8988T (cell line): ENCODE data around the gene ZNF714.
"Not testable (repeated sequence)": the region's sequence is repeated elsewhere in the genome, so short reads cannot be mapped to it uniquely, and the experiment has no call there.

Experiments
- DNase-seq: peaks from one replicate; pipeline ENCODE4 v3.0.0; 2011

The ZNF714 gene

DNA sequence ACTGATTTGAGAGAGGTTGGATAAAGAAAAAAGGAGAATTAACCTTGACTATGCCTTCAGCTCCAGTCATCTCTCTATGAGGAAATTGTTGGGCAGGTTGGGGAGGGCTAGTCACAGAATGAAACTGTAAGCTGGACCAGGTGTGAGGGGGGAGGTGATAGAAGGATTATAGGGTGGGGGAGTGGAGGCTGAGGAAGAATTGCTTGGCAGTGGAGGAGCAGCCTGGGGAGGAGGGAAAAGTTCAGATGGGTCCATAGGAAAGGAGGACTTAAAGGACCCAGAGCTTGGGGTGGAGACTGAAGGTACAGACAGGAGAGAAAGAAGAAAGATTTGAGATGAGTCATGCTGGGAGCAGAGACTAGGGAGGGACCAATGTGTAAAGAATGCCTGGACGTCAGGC, 51.6 kb downstream of the ZNF714 start:
- DNase-seq, result no peak

GRCh38 chr19:21134934-21135366, 52.9 kb downstream of the ZNF714 start:
- DNase-seq, result no peak

- no peak for DNase-seq
Measured at GRCh38 chr19:21135433-21135832, 53.4 kb downstream of the ZNF714 start.

GRCh38 chr19:21138130-21138529, 56.1 kb downstream of the ZNF714 start:
- DNase-seq, result no peak

GRCh38 chr19:21141006-21141405, 59.0 kb downstream of the ZNF714 start:
- not testable (repeated sequence) for DNase-seq

GRCh38 chr19:21141787-21142464, 59.9 kb downstream of the ZNF714 start, which contains the start of gene ZNF431:
TSS of gene ZNF431 (plus strand) at chr19:21142040. CDS start at chr19:21142184, 144 bp downstream.
- peak; percentile 29 for DNase-seq

DNA sequence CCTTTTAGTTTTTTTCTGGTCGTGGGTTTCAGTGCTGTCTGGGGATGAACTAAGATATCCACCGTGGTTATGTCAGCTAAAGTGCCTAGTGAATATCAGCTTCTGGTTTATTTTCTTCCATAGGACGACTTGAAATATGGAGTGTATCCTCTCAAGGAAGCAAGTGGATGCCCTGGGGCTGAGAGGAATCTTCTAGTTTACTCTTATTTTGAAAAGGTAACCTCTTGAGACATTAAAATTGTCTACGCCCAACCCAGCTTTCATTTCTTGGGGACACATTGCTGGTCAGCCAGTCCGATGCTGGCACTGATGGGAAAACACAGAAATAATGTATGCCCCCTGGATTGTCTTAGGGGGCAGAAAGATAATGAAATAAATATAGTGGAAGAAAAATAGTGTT, 61.4 kb downstream of the ZNF714 start:
- DNase-seq, result no peak

DNA sequence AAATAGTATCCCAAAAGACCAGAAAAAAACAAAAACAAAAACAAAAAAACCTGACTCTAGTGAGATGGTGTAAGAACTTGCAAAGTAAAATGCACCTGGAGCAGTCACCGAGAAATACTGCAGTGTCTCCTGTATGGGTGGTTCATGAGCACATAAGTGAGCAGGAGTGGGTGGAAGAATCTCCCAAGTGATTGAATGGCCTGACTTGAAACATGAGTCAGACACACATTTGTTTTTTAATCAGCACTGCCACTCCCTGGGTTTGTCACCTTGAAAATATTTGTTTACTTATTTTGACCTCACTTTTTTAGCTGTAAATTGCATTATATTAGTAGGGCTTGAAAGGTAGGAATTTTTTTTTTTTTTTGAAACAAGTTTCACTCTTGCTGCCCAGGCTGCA, 61.9 kb downstream of the ZNF714 start:
- no peak for DNase-seq

DNA sequence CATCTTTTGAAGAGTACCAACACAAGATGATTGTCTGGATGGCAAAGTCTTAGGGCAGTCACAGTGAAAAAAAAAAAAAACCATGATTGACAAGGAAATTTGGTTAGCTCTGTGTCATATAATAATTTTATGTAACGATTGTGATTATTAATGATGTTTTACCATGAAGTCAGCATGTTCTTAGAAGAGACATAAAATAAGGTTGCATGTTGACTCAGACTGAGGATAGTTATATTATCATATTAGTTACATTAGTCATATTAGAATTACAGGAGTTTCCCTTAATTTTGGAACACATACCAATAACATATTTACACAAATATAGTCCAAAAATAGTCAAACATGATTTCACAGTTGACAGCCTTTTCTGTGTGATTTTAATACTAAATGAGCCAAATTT, 65.5 kb downstream of the ZNF714 start:
- DNase-seq, result no peak

DNA sequence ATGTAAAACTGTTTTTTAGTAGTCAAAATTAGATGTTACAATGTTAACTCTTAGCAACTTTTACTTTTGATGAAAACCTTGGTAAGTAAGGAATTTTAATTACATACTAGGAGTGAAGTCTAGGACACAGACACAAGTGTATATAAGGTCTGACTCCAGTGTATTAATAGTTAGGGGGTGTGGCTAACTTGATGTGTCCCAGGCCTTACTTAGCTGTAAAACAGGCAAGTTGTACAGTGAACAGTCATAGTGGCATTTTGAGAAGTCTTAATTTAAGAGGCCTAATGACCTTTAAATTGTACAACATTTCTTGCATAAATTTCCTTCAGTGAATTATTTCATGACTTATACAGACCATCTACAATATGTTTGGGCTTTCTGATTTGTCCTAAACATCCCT, 66.7 kb downstream of the ZNF714 start:
- no peak for DNase-seq

GRCh38 chr19:21149877-21150276, 67.9 kb downstream of the ZNF714 start:
- no peak for DNase-seq

GRCh38 chr19:21151460-21151859, 69.5 kb downstream of the ZNF714 start:
- DNase-seq, result no peak

DNA sequence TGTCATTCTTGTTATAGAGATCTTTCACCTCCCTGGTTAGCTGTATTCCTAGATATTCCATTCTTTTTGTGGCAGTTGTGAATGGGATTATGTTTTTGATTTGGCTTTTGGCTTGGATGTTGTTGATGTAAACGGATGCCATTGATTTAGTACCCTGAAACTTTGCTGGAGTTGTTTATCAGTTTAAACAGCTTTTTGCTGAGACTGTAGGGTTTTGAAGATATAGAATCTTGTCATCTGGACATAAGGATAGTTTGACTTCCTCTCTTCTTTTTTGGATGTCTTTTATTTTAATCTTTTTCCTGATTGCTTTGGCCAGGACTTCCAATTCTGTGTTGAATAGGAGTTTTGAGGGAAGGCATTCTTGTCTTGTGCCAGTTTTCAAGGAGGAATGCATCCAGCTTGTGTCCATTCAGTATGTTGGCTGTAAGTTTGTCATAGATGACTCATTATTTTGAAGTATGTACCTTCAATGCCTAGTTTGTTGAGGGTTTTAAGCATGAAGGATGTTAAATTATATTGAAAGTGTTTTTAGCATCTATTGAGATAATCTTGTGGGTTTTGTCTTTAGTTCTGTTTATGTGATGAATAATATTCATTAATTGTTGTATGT, 76.6 kb downstream of the ZNF714 start:
- no peak for DNase-seq

DNA sequence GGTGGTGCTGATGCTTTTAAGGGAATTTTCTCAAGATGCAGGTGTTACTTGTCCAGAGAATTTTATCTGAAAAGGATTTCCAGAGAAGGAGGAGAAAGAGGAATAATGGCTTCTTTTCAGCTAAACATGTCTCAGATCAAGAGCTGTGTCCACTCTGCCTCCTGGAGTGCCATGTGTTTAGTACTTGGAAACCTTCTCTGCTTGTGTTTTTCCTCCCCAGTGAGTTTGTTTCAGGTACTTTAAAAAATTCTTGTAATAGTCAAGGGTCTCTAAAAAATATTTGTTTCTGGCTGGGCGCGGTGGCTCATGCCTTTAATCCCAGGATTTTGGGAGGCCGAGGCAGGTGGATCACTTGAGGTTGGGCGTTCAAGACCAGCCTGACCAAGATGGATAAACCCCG, 82.5 kb downstream of the ZNF714 start:
- DNase-seq, result no peak

DNA sequence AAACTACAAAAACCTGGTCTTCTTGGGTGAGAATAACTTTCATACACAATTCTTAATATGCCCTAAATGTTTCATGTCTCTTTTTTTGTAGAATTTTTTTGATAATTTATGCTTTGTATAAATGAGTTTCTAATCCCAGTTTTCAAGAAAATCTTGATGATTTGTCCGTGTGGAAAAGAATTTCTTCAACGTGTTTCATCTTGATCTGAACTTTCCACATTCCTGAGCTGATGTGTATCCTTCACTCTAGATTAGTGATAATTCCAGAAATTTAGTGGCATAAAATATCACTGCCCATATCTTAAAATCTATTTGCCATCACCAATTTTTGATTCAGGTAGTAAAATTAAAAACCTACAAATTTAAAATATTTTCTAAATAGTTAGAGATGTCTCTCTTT, 84.4 kb downstream of the ZNF714 start:
- DNase-seq, result no peak
